GM21423 (cell line): ENCODE data around the gene GRWD1.

Experiments
- ATAC-seq: cut with Tn5 transposase; IDR thresholded peaks from one replicate; pipeline ENCODE4 v1.9.1; 2021; ENCODE audit warnings: mild to moderate bottlenecking, moderate library complexity; ENCODE audit not compliant: unreplicated experiment

The GRWD1 gene

GRCh38 chr19:48421548-48421947 lies 24.2 kb upstream of the GRWD1 start:
- ATAC-seq, result no peak

- ATAC-seq, result no peak
Measured at GRCh38 chr19:48424694-48425219, 21.0 kb upstream of the GRWD1 start.

DNA sequence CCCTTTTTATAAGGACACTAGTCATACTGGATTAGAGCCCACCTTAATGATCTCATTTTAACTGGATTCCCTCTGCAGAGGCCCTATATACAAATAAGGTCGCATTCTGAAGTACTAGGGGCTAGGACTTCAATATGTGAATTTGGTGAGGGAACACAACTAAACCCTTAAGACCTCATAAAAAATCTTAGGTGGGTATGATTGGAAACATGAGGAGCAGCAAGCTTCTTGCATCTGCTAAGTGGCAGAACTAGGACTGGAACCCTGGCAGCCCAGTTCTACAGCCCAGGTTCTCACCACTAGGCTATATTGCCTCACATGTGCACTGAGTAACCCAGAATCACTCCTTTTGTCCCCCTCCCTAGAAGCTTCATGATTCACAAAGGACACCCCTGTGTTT lies 17.1 kb upstream of the GRWD1 start:
- ATAC-seq, result no peak

GRCh38 chr19:48433337-48433736 lies 12.4 kb upstream of the GRWD1 start:
- ATAC-seq, result no peak

- ATAC-seq, result no peak
Measured at GRCh38 chr19:48436586-48436985, 9.2 kb upstream of the GRWD1 start.

- no peak for ATAC-seq
Measured at GRCh38 chr19:48441360-48442050, 4.3 kb upstream of the GRWD1 start.

DNA sequence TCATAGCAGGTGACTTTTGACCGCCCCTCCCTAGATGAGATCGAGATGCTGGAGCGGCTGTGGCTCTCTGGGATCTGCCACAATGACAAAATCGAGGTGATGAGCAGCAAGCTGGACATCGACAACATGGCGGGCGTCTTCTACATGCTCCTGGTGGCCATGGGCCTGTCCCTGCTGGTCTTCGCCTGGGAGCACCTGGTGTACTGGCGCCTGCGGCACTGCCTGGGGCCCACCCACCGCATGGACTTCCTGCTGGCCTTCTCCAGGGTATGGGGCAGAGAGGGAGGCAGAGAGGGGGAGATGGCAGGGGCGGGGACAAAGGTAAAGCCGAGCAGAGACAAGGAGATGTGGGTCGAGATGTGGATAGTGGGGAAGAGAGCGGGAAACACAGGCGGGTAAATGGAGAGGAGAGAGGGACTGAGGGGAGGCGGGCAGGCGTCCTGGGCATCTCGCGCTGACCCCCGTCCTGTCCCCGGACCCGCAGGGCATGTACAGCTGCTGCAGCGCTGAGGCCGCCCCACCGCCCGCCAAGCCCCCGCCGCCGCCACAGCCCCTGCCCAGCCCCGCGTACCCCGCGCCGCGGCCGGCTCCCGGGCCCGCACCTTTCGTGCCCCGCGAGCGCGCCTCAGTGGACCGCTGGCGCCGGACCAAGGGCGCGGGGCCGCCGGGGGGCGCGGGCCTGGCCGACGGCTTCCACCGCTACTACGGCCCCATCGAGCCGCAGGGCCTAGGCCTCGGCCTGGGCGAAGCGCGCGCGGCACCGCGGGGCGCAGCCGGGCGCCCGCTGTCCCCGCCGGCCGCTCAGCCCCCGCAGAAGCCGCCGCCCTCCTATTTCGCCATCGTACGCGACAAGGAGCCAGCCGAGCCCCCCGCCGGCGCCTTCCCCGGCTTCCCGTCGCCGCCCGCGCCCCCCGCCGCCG lies 3.4 kb upstream of the GRWD1 start:
- ATAC-seq, result no peak

DNA sequence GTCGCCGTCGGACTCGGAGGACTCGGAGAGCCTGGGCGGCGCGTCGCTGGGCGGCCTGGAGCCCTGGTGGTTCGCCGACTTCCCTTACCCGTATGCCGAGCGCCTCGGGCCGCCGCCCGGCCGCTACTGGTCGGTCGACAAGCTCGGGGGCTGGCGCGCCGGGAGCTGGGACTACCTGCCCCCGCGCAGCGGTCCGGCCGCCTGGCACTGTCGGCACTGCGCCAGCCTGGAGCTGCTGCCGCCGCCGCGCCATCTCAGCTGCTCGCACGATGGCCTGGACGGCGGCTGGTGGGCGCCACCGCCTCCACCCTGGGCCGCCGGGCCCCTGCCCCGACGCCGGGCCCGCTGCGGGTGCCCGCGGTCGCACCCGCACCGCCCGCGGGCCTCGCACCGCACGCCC lies 2.5 kb upstream of the GRWD1 start:
- no peak for ATAC-seq

- no peak for ATAC-seq
Measured at GRCh38 chr19:48443731-48444128, 2.1 kb upstream of the GRWD1 start.

- no peak for ATAC-seq
Measured at GRCh38 chr19:48444129-48444935, 1.5 kb upstream of the GRWD1 start.

DNA sequence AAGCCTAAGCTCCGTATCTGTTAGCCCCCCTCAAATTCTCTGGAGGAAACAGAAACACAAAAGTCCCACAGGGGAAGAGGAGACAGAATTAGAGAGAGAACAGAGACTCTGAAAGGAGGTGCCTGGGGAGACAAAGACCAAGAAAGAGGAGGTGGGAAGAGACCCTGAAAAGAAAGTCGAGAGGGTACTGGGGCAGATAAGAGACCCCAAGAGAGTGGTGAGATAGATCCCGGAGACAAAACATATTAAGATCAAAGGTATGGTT lies 915 bp upstream of the GRWD1 start:
- no peak for ATAC-seq

DNA sequence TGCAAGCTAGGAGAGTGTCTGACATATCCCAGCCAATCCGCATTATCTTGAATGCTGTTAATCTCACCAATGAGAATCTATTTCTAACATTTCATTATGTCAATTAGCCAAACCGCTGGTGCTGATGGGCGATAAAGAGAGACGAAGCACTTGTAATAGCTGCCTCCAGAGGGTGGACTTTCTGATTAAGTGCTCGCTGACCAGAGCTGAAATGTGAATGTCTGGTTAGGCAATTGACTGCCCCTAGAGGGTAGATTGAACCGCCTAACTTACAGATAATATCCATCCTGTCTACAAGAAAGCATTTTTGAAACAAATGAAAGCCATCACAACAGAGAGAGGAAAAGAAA lies 552 bp upstream of the GRWD1 start:
- ATAC-seq, result peak; percentile 21

GRCh38 chr19:48446579-48446978 lies 796 bp downstream of the GRWD1 start:
- ATAC-seq, result no peak

DNA sequence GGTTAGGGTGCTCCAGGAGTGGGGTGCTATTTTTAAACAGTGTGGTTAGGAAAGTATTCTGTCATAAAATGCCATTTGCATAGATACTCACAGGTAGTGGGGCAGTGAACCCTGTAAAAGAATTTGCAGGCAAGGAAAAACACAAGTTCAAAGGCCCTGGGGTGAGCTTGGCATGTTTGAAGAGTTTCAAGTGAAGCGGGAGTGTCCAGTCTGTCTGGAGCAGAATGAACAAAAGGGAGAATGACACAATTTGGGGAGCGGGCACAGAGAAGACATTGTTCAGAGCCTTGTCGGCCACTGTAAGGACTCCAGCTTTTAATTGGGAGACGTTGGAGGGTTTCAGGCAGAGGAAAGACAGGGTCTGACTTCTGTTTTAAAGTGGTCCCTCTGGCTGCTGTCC lies 2.8 kb downstream of the GRWD1 start:
- no peak for ATAC-seq

- no peak for ATAC-seq
Measured at GRCh38 chr19:48450441-48450840, 4.7 kb downstream of the GRWD1 start.

DNA sequence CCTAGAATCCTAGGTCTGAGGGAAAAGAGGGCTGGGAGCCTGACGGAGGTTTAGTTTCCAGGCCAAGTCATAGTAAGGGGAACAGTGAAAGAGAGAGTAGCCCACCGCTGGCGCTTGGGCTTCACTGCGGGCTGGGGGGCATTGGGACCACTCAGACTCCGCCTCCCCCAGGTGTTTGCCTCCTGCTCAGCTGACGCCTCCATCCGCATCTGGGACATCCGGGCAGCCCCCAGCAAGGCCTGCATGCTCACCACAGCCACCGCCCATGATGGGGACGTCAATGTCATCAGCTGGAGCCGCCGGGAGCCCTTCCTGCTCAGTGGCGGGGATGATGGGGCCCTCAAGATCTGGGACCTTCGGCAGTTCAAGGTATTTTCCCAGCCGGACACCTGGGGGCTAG lies 5.1 kb downstream of the GRWD1 start:
- ATAC-seq, result no peak

GRCh38 chr19:48451624-48452023 lies 5.8 kb downstream of the GRWD1 start:
- ATAC-seq, result no peak

DNA sequence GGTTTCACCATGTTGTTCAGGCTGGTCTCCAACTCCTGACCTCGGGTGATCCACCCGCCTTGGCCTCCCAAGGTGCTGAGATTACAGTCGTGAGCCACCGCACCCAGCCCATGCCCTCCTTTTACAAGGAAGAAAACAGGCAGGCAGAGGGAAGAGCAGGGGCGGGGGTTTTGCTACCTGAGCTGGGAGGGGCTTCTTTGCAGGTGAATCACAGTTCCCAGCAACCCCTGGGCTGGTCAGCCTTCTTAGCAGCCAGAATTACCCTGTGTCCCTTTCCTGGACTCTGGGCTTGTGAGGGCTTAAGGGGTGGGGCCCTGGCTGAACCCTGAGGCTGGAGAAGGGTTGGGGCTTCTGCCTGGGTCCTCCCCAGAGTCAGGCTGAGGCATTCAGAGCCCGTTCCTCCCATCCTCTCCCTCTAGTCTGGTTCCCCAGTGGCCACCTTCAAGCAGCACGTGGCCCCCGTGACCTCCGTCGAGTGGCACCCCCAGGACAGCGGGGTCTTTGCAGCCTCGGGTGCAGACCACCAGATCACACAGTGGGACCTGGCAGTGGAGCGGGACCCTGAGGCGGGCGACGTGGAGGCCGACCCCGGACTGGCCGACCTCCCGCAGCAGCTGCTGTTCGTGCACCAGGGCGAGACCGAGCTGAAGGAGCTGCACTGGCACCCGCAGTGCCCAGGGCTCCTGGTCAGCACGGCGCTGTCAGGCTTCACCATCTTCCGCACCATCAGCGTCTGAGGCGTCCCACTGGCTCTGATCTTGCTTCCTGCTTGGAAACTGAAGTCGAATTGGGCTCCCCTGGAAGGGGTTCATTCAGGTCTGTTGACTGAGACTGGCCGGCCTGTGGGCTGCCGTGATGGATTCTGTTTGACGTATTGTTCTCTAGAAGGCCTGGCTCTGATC lies 6.8 kb downstream of the GRWD1 start:
- ATAC-seq, result no peak

DNA sequence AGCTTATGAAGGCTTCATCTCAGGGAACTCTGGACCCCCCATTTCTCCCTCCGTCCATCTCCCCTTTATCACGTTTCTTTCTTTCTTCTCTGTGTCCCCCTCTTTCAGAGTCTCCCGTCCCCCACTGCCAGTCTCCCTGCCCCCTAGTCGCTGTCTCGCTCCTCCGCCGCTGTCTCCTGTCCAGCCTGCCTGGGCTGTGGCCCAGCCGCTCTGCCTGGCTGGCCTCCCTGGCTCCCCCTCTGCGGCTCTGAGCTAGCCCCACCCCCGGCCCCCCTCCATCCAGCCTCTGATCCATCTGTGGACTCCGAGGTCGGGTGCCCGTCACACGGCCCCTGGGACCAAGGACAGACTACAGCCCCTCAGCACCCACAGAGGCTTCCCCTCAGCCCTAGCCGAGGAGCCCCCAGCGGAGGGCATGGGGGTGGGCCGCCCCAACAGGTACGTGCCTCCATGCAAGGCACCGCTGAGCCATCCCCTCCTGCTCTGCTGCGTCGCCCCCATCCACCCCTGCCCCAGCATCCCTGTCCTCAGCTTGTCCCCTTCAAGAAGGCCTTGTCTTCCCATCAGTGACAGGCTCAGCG lies 8.5 kb downstream of the GRWD1 start:
- no peak for ATAC-seq
